HepG2 (cell line): ENCODE results near the gene THRA. TPM values are rescaled to one million over a fixed set of nuclear protein-coding genes. Genes with fewer than 3 reads are reported as not detected.

ENCODE experiments used
- GABPB1 ChIP-seq: IDR thresholded peaks from 2 replicates; pipeline ENCODE4 v1.6.1; 2016; ENCODE audit warnings: mild to moderate bottlenecking, missing genetic modification reagents, moderate library complexity, missing compliant biosample characterization
- HIC2 ChIP-seq: sonication (generic); formaldehyde crosslinking; IDR thresholded peaks from 2 replicates; pipeline ENCODE4 v1.9.0; 2022; ENCODE audit warnings: low read depth, missing genetic modification reagents
- HIVEP1 ChIP-seq: sonication (generic); formaldehyde crosslinking; IDR thresholded peaks from 2 replicates; pipeline ENCODE4 v1.4.0; 2020; ENCODE audit warnings: mild to moderate bottlenecking, missing genetic modification reagents
- MLX ChIP-seq: IDR thresholded peaks from 2 replicates; pipeline ENCODE4 v1.6.1; 2016
- SAFB2 ChIP-seq: sonication (generic); formaldehyde crosslinking; IDR thresholded peaks from 2 replicates; pipeline ENCODE4 v1.5.1; 2020; ENCODE audit warnings: missing genetic modification reagents, low read depth, mild to moderate bottlenecking, borderline replicate concordance
- SNAPC4 ChIP-seq: sonication (generic); formaldehyde crosslinking; IDR thresholded peaks from 2 replicates; pipeline ENCODE4 v1.4.0; 2020; ENCODE audit warnings: mild to moderate bottlenecking, missing genetic modification reagents
- SRSF9 ChIP-seq: fragments of 200-400 bp; formaldehyde crosslinking; IDR thresholded peaks from 2 replicates; pipeline ENCODE4 v1.6.1; 2018; ENCODE audit warnings: borderline replicate concordance, mild to moderate bottlenecking, low read depth, low read length; ENCODE audit not compliant: insufficient read depth, poor library complexity, severe bottlenecking
- THRA ChIP-seq: sonication (generic); formaldehyde crosslinking; IDR thresholded peaks from 2 replicates; pipeline ENCODE4 v1.4.0; 2020; ENCODE audit warnings: missing genetic modification reagents, borderline replicate concordance
- ZBTB25 ChIP-seq: IDR thresholded peaks from 2 replicates; pipeline ENCODE4 v1.6.1; 2018; ENCODE audit warnings: missing genetic modification reagents
- ZNF124 ChIP-seq: sonication (generic); formaldehyde crosslinking; IDR thresholded peaks from 2 replicates; pipeline ENCODE4 v1.4.0; 2020; ENCODE audit warnings: missing genetic modification reagents
- ZNF251 ChIP-seq: sonication (generic); formaldehyde crosslinking; IDR thresholded peaks from 2 replicates; pipeline ENCODE4 v1.9.0; 2021; ENCODE audit warnings: mild to moderate bottlenecking, missing genetic modification reagents
- ZNF883 ChIP-seq: sonication (generic); formaldehyde crosslinking; IDR thresholded peaks from 2 replicates; pipeline ENCODE4 v1.5.1; 2020; ENCODE audit warnings: mild to moderate bottlenecking, missing genetic modification reagents; ENCODE audit errors: not compliant biosample characterization
- ZSCAN22 ChIP-seq: sonication (generic); formaldehyde crosslinking; IDR thresholded peaks from 2 replicates; pipeline ENCODE4 v1.4.0; 2020; ENCODE audit warnings: mild to moderate bottlenecking, missing genetic modification reagents
- polyA plus RNA-seq, 8 experiments: library from polyadenylated mRNA; depleted of rRNA in 3 of 8; stranded (reverse) in 7 of 8; unstranded in 1 of 8; fragments of >200 nt; fragmentation: Illumina TruSeq in 4 of 8; extraction: Trizol in 4 of 8; gene quantifications; 2 replicates each; pipeline versions ENCODE4 v1.2.1 to v1.2.3, GENCODE V29; 2011 to 2016; ENCODE audit warnings: low read depth in 4 of 8, missing spikeins in 1 of 8, mixed read lengths in 1 of 8; ENCODE audit not compliant: insufficient read depth in 1 of 8
- total RNA-seq, 5 experiments: library from RNA; depleted of rRNA; stranded (reverse); fragments of >200 nt; fragmentation: Illumina TruSeq; extraction: Trizol; gene quantifications; 2 replicates each; pipeline ENCODE4 v1.2.3, GENCODE V29; 2016; ENCODE audit warnings: low read depth in 1 of 5

THRA gene
- total and polyA plus RNA-seq, 2 of the 13 experiments (the other 11 are each of a cell fraction or from before 2014, with no cell fraction given): 8.0 to 9.9 TPM

GRCh38 chr17:40075201-40075941 lies 12.6 kb downstream of the THRA start (continued):
- TF ChIP-seq SNAPC4 (CRISPR knock-in tag) (no peak), ZNF883 (CRISPR knock-in tag) (no peak), HIVEP1 (CRISPR knock-in tag) (peak; percentile 84; the same call in 1 of the 2 replicates), THRA (peak; percentile 42; the same call in 1 of the 2 replicates), ZNF124 (no peak), SRSF9 (no peak), GABPB1 (CRISPR knock-in tag) (no peak; the same call in none of the 2 replicates), ZNF251 (CRISPR knock-in tag) (no peak), ZBTB25 (CRISPR knock-in tag) (peak; percentile 62; the same call in 1 of the 2 replicates), HIC2 (no peak; the same call in 1 of the 2 replicates), SAFB2 (CRISPR knock-in tag) (no peak), MLX (CRISPR knock-in tag) (no peak), ZSCAN22 (CRISPR knock-in tag) (no peak)
